ENCODE data around the gene IGHMBP2. TPM values are rescaled to one million over a fixed set of nuclear protein-coding genes. Genes with fewer than 3 reads are reported as not detected.
"Not testable (repeated sequence)": the region's sequence is repeated elsewhere in the genome, so short reads cannot be mapped to it uniquely, and the experiment has no call there.

The IGHMBP2 gene
- total RNA-seq, 1 experiment from 2014 or later, result 49.1 TPM

DNA sequence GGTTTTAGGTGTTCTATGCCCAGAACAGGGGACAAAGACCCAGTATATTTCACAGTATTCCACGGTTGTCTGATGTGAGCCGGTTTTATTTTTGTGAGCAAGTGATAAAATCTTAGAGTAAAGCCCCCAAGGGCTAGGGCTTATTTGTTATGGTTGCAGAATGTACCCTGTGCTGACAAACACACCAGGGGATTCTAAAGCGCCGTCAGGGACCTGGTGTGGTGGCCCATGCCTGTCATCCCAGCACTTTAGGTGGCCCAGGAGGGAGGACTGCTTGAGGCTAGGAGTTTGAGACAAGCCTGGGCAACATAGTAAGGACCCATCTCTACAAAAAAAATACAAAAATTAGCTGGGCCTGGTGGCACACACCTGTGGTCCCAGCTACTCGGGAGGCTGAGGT lies 22.8 kb upstream of the IGHMBP2 start:
- ChIA-PET CTCF (interaction anchor here (0.7 kb wide), 1 partner anchor 29 kb away, joined by 3 read pairs; no protein-coding TSS in a partner anchor), POLR2A (no interaction called here)

DNA sequence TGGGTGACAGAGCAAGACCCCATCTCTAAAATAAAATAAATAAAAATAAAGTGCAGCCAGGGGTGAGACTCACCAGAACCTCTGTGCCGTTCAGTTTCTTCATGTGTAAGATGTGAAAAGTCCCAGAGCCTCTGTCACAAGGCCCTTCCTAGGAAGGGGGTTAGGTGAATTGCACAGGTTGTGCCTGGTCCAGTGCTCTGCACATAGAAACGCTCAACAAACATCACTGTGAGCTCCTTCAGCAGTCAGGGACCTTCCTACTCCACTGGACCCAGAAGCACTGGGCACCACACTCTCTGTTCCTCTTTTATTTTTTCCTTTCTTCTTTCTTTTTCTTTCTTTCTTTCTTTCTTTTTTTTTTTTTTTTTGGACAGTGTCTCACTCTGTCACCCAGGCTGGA lies 22.4 kb upstream of the IGHMBP2 start:
- Histone ChIP-seq H3K4me3 (ENCODE audit: low read depth, low read length) (no peak overlapping the region), H3K36me3 (ENCODE audit: control insufficient read depth, insufficient read depth, low read length) (no peaks in the 10 kb centered on the region), H3K4me1 (peaks cover 4% of the 10 kb centered on the region; the same call in 1 of the 2 replicates), H3K27me3 (replicated peaks; ENCODE audit: control insufficient read depth, insufficient read depth, low read length) (no peaks in the 10 kb centered on the region), H3K9me3 (no peaks in the 10 kb centered on the region)
- TF ChIP-seq, protein P1, sequence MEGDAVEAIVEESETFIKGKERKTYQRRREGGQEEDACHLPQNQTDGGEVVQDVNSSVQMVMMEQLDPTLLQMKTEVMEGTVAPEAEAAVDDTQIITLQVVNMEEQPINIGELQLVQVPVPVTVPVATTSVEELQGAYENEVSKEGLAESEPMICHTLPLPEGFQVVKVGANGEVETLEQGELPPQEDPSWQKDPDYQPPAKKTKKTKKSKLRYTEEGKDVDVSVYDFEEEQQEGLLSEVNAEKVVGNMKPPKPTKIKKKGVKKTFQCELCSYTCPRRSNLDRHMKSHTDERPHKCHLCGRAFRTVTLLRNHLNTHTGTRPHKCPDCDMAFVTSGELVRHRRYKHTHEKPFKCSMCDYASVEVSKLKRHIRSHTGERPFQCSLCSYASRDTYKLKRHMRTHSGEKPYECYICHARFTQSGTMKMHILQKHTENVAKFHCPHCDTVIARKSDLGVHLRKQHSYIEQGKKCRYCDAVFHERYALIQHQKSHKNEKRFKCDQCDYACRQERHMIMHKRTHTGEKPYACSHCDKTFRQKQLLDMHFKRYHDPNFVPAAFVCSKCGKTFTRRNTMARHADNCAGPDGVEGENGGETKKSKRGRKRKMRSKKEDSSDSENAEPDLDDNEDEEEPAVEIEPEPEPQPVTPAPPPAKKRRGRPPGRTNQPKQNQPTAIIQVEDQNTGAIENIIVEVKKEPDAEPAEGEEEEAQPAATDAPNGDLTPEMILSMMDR (IDR thresholded peaks at IDR 0.05; ENCODE audit: insufficient read depth in 1 of 2, low read depth in 1 of 2, low read length in 1 of 2, severe bottlenecking in 1 of 2, unreplicated experiment in 1 of 2), result no peak
- no TSS peak for BruUV-seq (replicated peaks)
- ChIA-PET POLR2A (no interaction called here), CTCF (no interaction called here)
- H3K27ac Mint-ChIP-seq (ENCODE audit: unreplicated experiment), result no peak overlapping the region
- no peaks in the 10 kb centered on the region for H3K27me3 Mint-ChIP-seq (ENCODE audit: insufficient read depth, unreplicated experiment)
- H3K4me3 Mint-ChIP-seq (ENCODE audit: unreplicated experiment), result no peak overlapping the region
- no peaks in the 10 kb centered on the region for H3K4me1 Mint-ChIP-seq (ENCODE audit: low read depth, unreplicated experiment)
- no peaks in the 10 kb centered on the region for H3K9me3 Mint-ChIP-seq (ENCODE audit: unreplicated experiment)
- no peak for DNase-seq
- intact Hi-C loops (cut with micrococcal nuclease; ENCODE audit: unreplicated experiment), result no loop called here
- H3K36me3 Mint-ChIP-seq (ENCODE audit: insufficient read depth, unreplicated experiment), result no peaks in the 10 kb centered on the region

More for the DNA sequence above, 22.8 kb upstream of the IGHMBP2 start:
- no peak overlapping the region for H3K4me3 Mint-ChIP-seq (ENCODE audit: unreplicated experiment)
- peaks cover 4% of the 10 kb centered on the region; the same call in 1 of the 2 replicates for H3K4me1 ChIP-seq
- H3K27ac Mint-ChIP-seq (ENCODE audit: unreplicated experiment), result no peak overlapping the region
- no TSS peak for BruUV-seq (replicated peaks)
- no peak for DNase-seq
- H3K27me3 ChIP-seq (replicated peaks; ENCODE audit: control insufficient read depth, insufficient read depth, low read length), result no peaks in the 10 kb centered on the region
- H3K9me3 ChIP-seq, result no peaks in the 10 kb centered on the region
- TF ChIP-seq, protein P1 (IDR thresholded peaks at IDR 0.05; ENCODE audit: insufficient read depth in 1 of 2, low read depth in 1 of 2, low read length in 1 of 2, severe bottlenecking in 1 of 2, unreplicated experiment in 1 of 2), result no peak
- no peak overlapping the region for H3K4me3 ChIP-seq (ENCODE audit: low read depth, low read length)
- H3K36me3 ChIP-seq (ENCODE audit: control insufficient read depth, insufficient read depth, low read length), result no peaks in the 10 kb centered on the region
- H3K4me1 Mint-ChIP-seq (ENCODE audit: low read depth, unreplicated experiment), result no peaks in the 10 kb centered on the region
- intact Hi-C loops (cut with micrococcal nuclease; ENCODE audit: unreplicated experiment), result no loop called here
- no peaks in the 10 kb centered on the region for H3K36me3 Mint-ChIP-seq (ENCODE audit: insufficient read depth, unreplicated experiment)
- no peaks in the 10 kb centered on the region for H3K27me3 Mint-ChIP-seq (ENCODE audit: insufficient read depth, unreplicated experiment)
- H3K9me3 Mint-ChIP-seq (ENCODE audit: unreplicated experiment), result no peaks in the 10 kb centered on the region

DNA sequence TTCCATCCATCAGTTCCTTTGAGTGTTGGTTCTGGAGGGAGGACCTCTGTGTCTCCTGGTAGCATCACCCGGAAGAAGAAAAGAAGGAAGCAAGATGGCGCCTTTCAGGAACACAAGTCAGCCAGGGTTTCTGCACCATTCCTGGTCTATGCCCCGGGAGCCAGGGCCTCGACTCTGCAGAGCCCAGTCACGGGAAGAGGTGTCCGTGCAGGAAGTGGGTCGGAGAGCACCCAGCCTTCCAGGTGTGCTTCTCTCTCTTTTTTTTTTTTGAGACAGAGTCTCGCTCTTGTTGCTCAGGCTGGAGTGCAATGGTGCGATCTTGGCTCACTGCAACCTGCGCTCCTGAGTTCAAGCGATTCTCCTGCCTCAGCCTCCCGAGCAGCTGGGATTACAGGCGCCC lies 21.3 kb upstream of the IGHMBP2 start:
- no peak overlapping the region for H3K4me3 Mint-ChIP-seq (ENCODE audit: unreplicated experiment)
- Histone ChIP-seq H3K4me3 (ENCODE audit: low read depth, low read length) (no peak overlapping the region), H3K4me1 (peaks cover 4% of the 10 kb centered on the region; the same call in 1 of the 2 replicates), H3K36me3 (ENCODE audit: control insufficient read depth, insufficient read depth, low read length) (no peaks in the 10 kb centered on the region), H3K9me3 (no peaks in the 10 kb centered on the region), H3K27me3 (replicated peaks; ENCODE audit: control insufficient read depth, insufficient read depth, low read length) (no peaks in the 10 kb centered on the region)
- intact Hi-C loops (cut with micrococcal nuclease; ENCODE audit: unreplicated experiment), result no loop called here
- H3K4me1 Mint-ChIP-seq (ENCODE audit: low read depth, unreplicated experiment), result no peaks in the 10 kb centered on the region
- TF ChIP-seq, protein P1 (IDR thresholded peaks at IDR 0.05; ENCODE audit: insufficient read depth in 1 of 2, low read depth in 1 of 2, low read length in 1 of 2, severe bottlenecking in 1 of 2, unreplicated experiment in 1 of 2), result no peak
- no peaks in the 10 kb centered on the region for H3K27me3 Mint-ChIP-seq (ENCODE audit: insufficient read depth, unreplicated experiment)
- DNase-seq, result no peak
- H3K36me3 Mint-ChIP-seq (ENCODE audit: insufficient read depth, unreplicated experiment), result no peaks in the 10 kb centered on the region
- POLR2A ChIA-PET, result no interaction called here
- no TSS peak for BruUV-seq (replicated peaks)
- CTCF ChIA-PET, result no interaction called here
- no peak overlapping the region for H3K27ac Mint-ChIP-seq (ENCODE audit: unreplicated experiment)
- no peaks in the 10 kb centered on the region for H3K9me3 Mint-ChIP-seq (ENCODE audit: unreplicated experiment)

DNA sequence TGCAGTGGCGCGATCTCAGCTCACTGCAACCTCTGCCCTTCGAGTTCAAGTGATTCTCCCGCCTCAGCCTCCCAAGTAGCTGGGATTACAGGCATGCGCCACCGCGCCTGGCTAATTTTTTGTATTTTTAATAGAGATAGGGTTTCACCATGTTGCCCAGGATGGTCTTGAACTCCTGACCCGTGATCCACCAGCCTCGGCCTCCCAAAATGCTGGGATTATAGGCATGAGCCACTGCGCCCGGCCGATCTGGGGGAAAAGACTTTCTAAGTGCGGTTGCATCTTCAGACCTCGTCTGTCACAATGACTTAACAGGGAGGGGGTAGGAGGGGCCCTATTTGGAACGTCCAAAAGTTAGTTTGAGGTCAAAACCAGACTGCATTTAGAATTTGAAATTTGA lies 18.9 kb upstream of the IGHMBP2 start:
- H3K4me1 Mint-ChIP-seq (ENCODE audit: low read depth, unreplicated experiment); H3K36me3 ChIP-seq (ENCODE audit: control insufficient read depth, insufficient read depth, low read length); H3K36me3 Mint-ChIP-seq (ENCODE audit: insufficient read depth, unreplicated experiment); H3K4me1 ChIP-seq; BruUV-seq (replicated peaks); H3K27me3 Mint-ChIP-seq (ENCODE audit: insufficient read depth, unreplicated experiment); H3K9me3 ChIP-seq; H3K9me3 Mint-ChIP-seq (ENCODE audit: unreplicated experiment); H3K27me3 ChIP-seq (replicated peaks; ENCODE audit: control insufficient read depth, insufficient read depth, low read length); POLR2A ChIA-PET; H3K4me3 ChIP-seq (ENCODE audit: low read depth, low read length); DNase-seq; H3K27ac Mint-ChIP-seq (ENCODE audit: unreplicated experiment); H3K4me3 Mint-ChIP-seq (ENCODE audit: unreplicated experiment); intact Hi-C loops (cut with micrococcal nuclease; ENCODE audit: unreplicated experiment): not testable (repeated sequence)
- CTCF ChIA-PET, result interaction anchor here (0.6 kb wide), 1 partner anchor 8 kb away, joined by 3 read pairs; no protein-coding TSS in a partner anchor

All from Caco-2 (cell line).